Endothelial cell of umbilical vein (primary cell): ENCODE measurements around the gene H2BW2. TPM values are rescaled to one million over a fixed set of nuclear protein-coding genes. Genes with fewer than 3 reads are reported as not detected.

Experiments used
- BruUV-seq: library from RNA; stranded (reverse); fragments of 400-500 nt; replicated peaks from 2 replicates; lab custom pipeline; 2021; lab: Mats Ljungman, UMichigan
- CTCF ChIA-PET: fragments of 300-600, 350-600 bp; sonication (Branson Sonifier 250); formaldehyde crosslinking; loops from one replicate; lab custom pipeline; 2021; ENCODE audit warnings: antibody characterized with exemption, inconsistent platforms; lab: Charles Lee
- POLR2A ChIA-PET: fragments of 300-600, 350-600 bp; sonication (Branson Sonifier 250); formaldehyde crosslinking; loops from one replicate; lab custom pipeline; 2021; ENCODE audit warnings: antibody characterized with exemption, inconsistent platforms; lab: Charles Lee
- DNase-seq: peaks from one replicate; pipeline ENCODE4 v3.0.0-alpha.2; 2011; ENCODE audit warnings: low read depth, low spot score
- FAIRE-seq: peaks from 2 replicates; lab custom pipeline; 2011; peaks lifted over from hg19 to GRCh38; lab: Jason Lieb, UNC
- H2AFZ ChIP-seq: 2 replicates; pipeline ENCODE4 v1.6.0; 2012; ENCODE audit warnings: low read depth, low read length, control low read depth, inconsistent platforms
- H3K27ac ChIP-seq: 2 replicates; pipeline ENCODE4 v1.5.1; 2011; ENCODE audit warnings: low read depth, mild to moderate bottlenecking, control low read depth, low read length, moderate library complexity; ENCODE audit not compliant: insufficient read depth
- H3K27me3 ChIP-seq, 2 experiments: 2 replicates each; pipeline versions ENCODE4 v1.6.0 to v1.6.1; 2011; ENCODE audit warnings: low read length in 2 of 2, mixed read lengths in 1 of 2; ENCODE audit not compliant: control insufficient read depth in 2 of 2, insufficient read depth in 2 of 2
- H3K36me3 ChIP-seq, 2 experiments: 2 replicates in 1 of 2; 3 replicates in 1 of 2; pipeline ENCODE4 v1.5.1; 2011; ENCODE audit warnings: low read length in 2 of 2, mild to moderate bottlenecking in 1 of 2, moderate library complexity in 1 of 2; ENCODE audit not compliant: control insufficient read depth in 2 of 2, insufficient read depth in 2 of 2; ENCODE audit errors: extremely low read depth in 1 of 2
- H3K4me1 ChIP-seq: 3 replicates; pipeline ENCODE4 v1.5.1; 2011; ENCODE audit warnings: mild to moderate bottlenecking, low read length; ENCODE audit not compliant: control insufficient read depth, insufficient read depth; ENCODE audit errors: extremely low read depth
- H3K4me2 ChIP-seq: 2 replicates; pipeline ENCODE4 v1.6.1; 2011; ENCODE audit warnings: low read length, control low read depth, mixed read lengths; ENCODE audit not compliant: insufficient read depth
- H3K4me3 ChIP-seq, 3 experiments: fragments of 200-600 bp in 1 of 3; sonication (generic), shearing (Covaris generic) in 1 of 3; replicated peaks in 1 of 3; 2 replicates each; pipeline ENCODE4 v1.5.1; 2011 to 2016; ENCODE audit warnings: control low read depth in 3 of 3, low read length in 3 of 3, mild to moderate bottlenecking in 2 of 3, inconsistent platforms in 1 of 3, low read depth in 1 of 3, moderate library complexity in 1 of 3; ENCODE audit not compliant: insufficient read depth in 1 of 3
- H3K79me2 ChIP-seq: 2 replicates; pipeline ENCODE4 v1.6.0; 2012; ENCODE audit warnings: low read length, inconsistent platforms; ENCODE audit not compliant: control insufficient read depth, insufficient read depth
- H3K9ac ChIP-seq: replicated peaks from 2 replicates; pipeline ENCODE3; 2011; ENCODE audit warnings: low read length, control low read depth; ENCODE audit not compliant: insufficient read depth; ENCODE audit errors: extremely low read depth
- H3K9me1 ChIP-seq: replicated peaks from 3 replicates; pipeline ENCODE4 v1.6.0; 2011; ENCODE audit warnings: mild to moderate bottlenecking, low read length; ENCODE audit not compliant: control insufficient read depth, insufficient read depth; ENCODE audit errors: extremely low read depth
- H3K9me3 ChIP-seq: replicated peaks from 2 replicates; pipeline ENCODE4 v1.5.1; 2012; ENCODE audit warnings: low read length, inconsistent platforms; ENCODE audit not compliant: control insufficient read depth, insufficient read depth
- H4K20me1 ChIP-seq: replicated peaks from 2 replicates; pipeline ENCODE3; 2011; ENCODE audit warnings: mild to moderate bottlenecking, low read length; ENCODE audit not compliant: control insufficient read depth, insufficient read depth; ENCODE audit errors: extremely low read depth
- CTCF ChIP-seq, 2 donors: IDR thresholded peaks; 1 replicate in 1 of 2; 2 replicates in 1 of 2; pipeline ENCODE4 v1.5.1; 2011; ENCODE audit warnings: low read length in 2 of 2, mild to moderate bottlenecking in 2 of 2, moderate library complexity in 2 of 2, control low read depth in 1 of 2, inconsistent platforms in 1 of 2, low read depth in 1 of 2; ENCODE audit not compliant: insufficient read depth in 1 of 2; ENCODE audit errors: extremely low read depth in 1 of 2
- EZH2 ChIP-seq: IDR thresholded peaks from 2 replicates; pipeline ENCODE4 v1.6.1; 2012; ENCODE audit warnings: borderline replicate concordance, low read depth, mild to moderate bottlenecking, moderate library complexity, low read length, inconsistent platforms; ENCODE audit not compliant: severe bottlenecking
- FOS ChIP-seq: IDR thresholded peaks from 2 replicates; pipeline ENCODE4 v1.6.1; 2011; ENCODE audit warnings: mild to moderate bottlenecking, low read length, moderate library complexity, borderline replicate concordance; ENCODE audit not compliant: insufficient read depth
- GATA2 ChIP-seq: IDR thresholded peaks from 2 replicates; pipeline ENCODE4 v1.7.0; 2011; ENCODE audit warnings: low read depth, mild to moderate bottlenecking, moderate library complexity, mixed read lengths, low read length; ENCODE audit not compliant: insufficient read length, insufficient read depth
- JUN ChIP-seq: IDR thresholded peaks from 2 replicates; pipeline ENCODE4 v1.6.1; 2011; ENCODE audit warnings: borderline replicate concordance, low read depth; ENCODE audit not compliant: insufficient read length, insufficient read depth
- MAX ChIP-seq: IDR thresholded peaks from 2 replicates; pipeline ENCODE4 v1.6.1; 2011; ENCODE audit not compliant: insufficient read depth, insufficient read length
- MYC ChIP-seq: IDR thresholded peaks from one replicate; pipeline ENCODE4 v1.6.1; 2011; ENCODE audit warnings: mild to moderate bottlenecking, low read depth, low read length
- POLR2A ChIP-seq: IDR thresholded peaks from 2 replicates; pipeline ENCODE4 v1.6.1; 2012; ENCODE audit warnings: low read depth, mild to moderate bottlenecking, control low read depth, low read length
- POLR2AphosphoS5 ChIP-seq: IDR thresholded peaks from 2 replicates; pipeline ENCODE4 v1.6.1; 2012; ENCODE audit warnings: low read depth, mild to moderate bottlenecking, control low read depth, low read length, moderate library complexity; ENCODE audit not compliant: insufficient read depth
- dilution Hi-C: fragments of 300-500 bp; cut with MboI; formaldehyde crosslinking; loops from one replicate; pipeline ENCODE4 v1.15.0; 2019; ENCODE audit warnings: low sequenced_read_pairs; ENCODE audit not compliant: extremely low pct_ligation_motif_present
- intact Hi-C: fragments of 100-400 bp; cut with micrococcal nuclease; formaldehyde crosslinking; loops from one replicate; pipeline ENCODE4 v1.10.0; 2022
- polyA plus RNA-seq, 4 experiments: library from polyadenylated mRNA; depleted of rRNA in 3 of 4; stranded (reverse) in 3 of 4; unstranded in 1 of 4; fragments of >200 nt; gene quantifications; 2 replicates each; pipeline versions ENCODE4 v1.2.1 to v1.2.3, GENCODE V29; 2011 to 2012; ENCODE audit warnings: missing spikeins in 1 of 4
- total RNA-seq: library from RNA; stranded (reverse); gene quantifications from 2 replicates; pipeline ENCODE4 v1.2.3, GENCODE V29; 2021

H2BW2 gene
- total and polyA plus RNA-seq, 2 donors (not counting 3 experiments of a cell fraction or from before 2014, with no cell fraction given), result not detected

GRCh38 chrX:103999234-103999633 lies 40.5 kb upstream of the H2BW2 start:
- Histone ChIP-seq H3K79me2 (no peaks in the 10 kb centered on the region), H3K36me3 (no peaks in the 10 kb centered on the region), H2AFZ (no peak overlapping the region), H3K4me2 (no peak overlapping the region), H3K9me1 (no peaks in the 10 kb centered on the region), H3K27ac (no peak overlapping the region), H3K9me3 (no peaks in the 10 kb centered on the region), H3K27me3 (no peaks in the 10 kb centered on the region), H3K9ac (no peak overlapping the region), H3K4me1 (no peaks in the 10 kb centered on the region), H4K20me1 (no peaks in the 10 kb centered on the region), H3K4me3 (no peak overlapping the region)
- dilution Hi-C loops (no loop called here), intact Hi-C loops (no loop called here)
- POLR2A ChIA-PET, result no interaction called here
- no TSS peak for BruUV-seq
- CTCF ChIA-PET, result no interaction called here
- TF ChIP-seq MAX (no peak), POLR2A (no peak), POLR2AphosphoS5 (no peak), EZH2 (no peak), CTCF (IDR thresholded peaks at IDR 0.05; ENCODE audit: extremely low read depth in 1 of 2, insufficient read depth in 1 of 2, low read depth in 1 of 2, low read length in 2 of 2) (no peak), JUN (no peak), FOS (no peak), MYC (no peak), GATA2 (no peak)
- no peak for FAIRE-seq
- DNase-seq, result no peak
